Ramos (cell line): ENCODE data around the gene CNGA4.

Experiments used
- in situ Hi-C: fragments of 300-500 bp; cut with MboI; formaldehyde crosslinking; loops from one replicate; pipeline ENCODE4 v1.14.3; 2022; ENCODE audit warnings: low sequenced_read_pairs; ENCODE audit not compliant: unreplicated experiment

The CNGA4 gene

GRCh38 chr11:6223854-6224253 lies 15.0 kb upstream of the CNGA4 start:
- in situ Hi-C loops = no loop called here

DNA sequence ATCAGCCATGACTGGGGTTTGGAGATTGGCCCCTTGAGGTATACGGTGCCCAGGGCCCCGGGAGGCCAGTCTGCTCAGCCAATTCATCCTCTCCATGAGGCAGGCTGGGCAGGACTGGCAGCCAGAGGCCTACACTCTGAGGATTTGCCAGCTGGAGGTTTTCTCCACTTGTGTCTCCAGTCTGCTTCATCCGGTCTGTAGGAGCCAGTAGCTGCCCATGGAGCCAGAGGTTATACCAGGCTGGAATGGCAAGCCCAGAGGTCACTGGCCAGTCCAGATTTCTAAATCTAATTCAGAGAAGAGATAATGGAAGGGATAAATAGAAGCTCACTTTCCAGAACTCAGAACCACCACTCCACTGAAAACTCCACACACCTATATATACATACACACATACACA lies 14.5 kb upstream of the CNGA4 start:
- in situ Hi-C loops = no loop called here

GRCh38 chr11:6225024-6225423 lies 13.9 kb upstream of the CNGA4 start:
- in situ Hi-C loops = no loop called here

- in situ Hi-C loops = no loop called here
Measured at GRCh38 chr11:6225896-6226295, 13.0 kb upstream of the CNGA4 start.

DNA sequence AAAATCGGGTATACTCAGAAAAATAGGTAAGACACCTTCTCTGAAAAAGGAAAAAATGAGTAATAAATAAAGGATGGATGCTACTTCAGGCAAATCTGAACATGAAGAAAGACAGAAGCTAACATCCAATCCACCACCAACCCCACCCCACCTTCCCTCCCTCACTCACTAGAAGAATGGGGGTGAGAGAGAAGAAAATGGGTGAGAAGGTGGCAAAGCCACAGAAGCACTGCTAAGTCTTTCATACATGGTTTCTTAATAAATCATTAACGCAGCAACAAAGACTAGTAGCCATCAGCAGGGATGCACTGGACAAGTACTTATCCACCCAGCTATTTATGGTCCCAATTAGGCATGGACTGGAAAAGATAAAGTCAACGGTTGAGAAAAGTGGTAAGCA lies 10.4 kb upstream of the CNGA4 start:
- in situ Hi-C loops = no loop called here

GRCh38 chr11:6229911-6230310 lies 9.0 kb upstream of the CNGA4 start:
- in situ Hi-C loops = no loop called here

DNA sequence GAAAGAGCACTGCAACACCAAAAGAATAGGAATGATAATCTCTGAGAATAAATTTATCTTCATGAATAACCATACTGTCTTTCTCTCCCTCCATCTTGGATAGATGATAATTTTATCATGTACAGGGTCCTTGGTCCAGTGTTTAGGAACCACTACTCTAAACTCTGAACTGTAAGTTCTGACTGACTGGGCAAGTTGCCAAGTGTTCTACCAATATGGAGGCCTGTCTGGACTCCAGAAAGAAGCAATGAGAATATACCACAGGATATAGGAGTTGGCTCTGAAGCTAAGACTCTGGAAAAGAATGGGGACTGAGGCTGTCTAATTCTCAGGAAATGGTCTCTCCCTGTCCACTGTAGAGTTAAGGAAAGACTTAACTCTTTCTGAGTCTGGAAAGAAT lies 6.0 kb upstream of the CNGA4 start:
- in situ Hi-C loops = no loop called here

DNA sequence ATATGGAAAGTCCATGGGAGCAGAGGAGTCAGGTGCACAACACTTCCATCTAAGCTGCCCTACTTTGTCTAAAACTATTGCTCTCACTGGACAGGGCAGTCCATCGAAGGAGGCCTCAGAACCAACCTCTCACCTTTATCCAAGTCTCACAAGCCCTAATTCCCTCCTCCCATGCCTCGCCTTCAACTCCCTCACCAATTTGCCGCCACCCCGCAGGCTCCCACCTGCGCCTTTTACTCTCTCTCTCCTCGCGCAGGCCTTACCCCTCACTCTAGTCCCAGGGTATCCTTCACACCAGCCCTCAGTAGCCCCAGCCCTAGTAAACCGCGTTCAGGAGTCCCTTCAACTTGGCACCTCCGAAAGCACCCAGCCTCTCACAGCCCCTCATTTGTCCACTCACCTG lies 4.9 kb upstream of the CNGA4 start:
- in situ Hi-C loops = no loop called here

DNA sequence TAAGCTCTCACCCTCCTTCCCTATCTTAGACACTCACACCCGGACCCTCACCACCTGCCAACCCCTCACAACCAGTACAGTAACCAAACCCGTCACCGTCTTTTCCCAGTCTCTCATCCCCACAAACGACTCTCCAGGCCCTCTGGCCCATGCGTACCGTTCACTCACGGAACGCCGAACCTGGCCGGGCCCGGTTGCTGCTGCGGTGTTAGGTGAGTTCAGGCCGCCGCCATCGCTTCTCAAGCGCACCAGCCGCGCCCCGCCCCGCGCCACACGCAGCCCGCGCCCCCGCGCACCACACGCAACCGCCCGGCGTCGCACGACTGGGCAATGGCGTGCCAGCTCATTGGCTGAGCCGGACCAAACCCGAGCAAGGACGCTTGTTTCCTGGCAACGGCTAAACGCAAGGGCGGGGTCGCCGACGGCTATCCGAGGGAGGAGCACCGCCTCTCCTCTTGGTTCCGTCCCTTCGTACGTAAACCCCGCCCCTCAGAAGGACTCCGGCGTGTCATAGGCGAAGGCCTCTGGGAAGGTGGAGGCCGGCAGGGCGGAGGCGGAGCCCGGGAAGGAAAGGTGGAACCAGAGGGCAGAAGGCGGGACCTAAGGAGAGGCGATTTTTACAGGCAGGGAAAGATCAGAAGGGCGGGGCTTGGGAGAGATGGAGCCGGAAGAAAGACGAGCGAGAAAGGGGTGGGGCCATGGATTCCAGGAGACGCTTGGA lies 4.3 kb upstream of the CNGA4 start, which contains the start of gene FHIP1B:
Gene FHIP1B, minus strand, starts transcription at position 250 of the 721 bp plus-strand sequence. CDS start 10,120 bp downstream, outside the sequence.
- in situ Hi-C loops = no loop called here

- in situ Hi-C loops = no loop called here
Measured at GRCh38 chr11:6237266-6237665, 1.6 kb upstream of the CNGA4 start.

GRCh38 chr11:6237761-6238302 lies 1.1 kb upstream of the CNGA4 start:
- in situ Hi-C loops = no loop called here

DNA sequence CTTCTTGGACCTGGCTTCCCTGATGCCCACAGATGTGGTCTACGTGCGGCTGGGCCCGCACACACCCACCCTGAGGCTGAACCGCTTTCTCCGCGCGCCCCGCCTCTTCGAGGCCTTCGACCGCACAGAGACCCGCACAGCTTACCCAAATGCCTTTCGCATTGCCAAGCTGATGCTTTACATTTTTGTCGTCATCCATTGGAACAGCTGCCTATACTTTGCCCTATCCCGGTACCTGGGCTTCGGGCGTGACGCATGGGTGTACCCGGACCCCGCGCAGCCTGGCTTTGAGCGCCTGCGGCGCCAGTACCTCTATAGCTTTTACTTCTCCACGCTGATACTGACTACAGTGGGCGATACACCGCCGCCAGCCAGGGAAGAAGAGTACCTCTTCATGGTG lies 1.2 kb downstream of the CNGA4 start:
- in situ Hi-C loops = loop anchor here (10.0 kb wide), 1 partner anchor 115 kb away; no protein-coding TSS in a partner anchor

DNA sequence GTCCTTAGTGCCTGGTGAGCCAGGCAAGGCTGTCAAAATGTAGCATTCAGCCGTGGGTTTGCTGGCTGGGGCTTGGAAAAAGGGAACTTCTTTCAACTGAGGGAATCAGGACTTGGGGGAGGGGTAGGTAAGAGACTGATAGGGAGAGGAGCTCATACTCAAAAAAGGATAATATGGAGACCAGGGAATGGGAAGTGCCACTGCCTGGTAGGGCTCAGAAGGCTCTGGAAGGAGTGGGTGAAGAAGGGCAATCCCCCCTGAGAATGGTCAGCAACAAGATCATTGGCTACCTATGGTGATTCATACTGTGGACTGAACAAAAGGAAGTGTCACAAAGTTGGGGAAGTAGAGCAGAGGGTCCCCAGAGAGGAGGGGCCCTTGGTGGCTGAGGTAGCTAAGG lies 1.9 kb downstream of the CNGA4 start:
- in situ Hi-C loops = loop anchor here (10.0 kb wide), 1 partner anchor 114 kb away; no protein-coding TSS in a partner anchor

DNA sequence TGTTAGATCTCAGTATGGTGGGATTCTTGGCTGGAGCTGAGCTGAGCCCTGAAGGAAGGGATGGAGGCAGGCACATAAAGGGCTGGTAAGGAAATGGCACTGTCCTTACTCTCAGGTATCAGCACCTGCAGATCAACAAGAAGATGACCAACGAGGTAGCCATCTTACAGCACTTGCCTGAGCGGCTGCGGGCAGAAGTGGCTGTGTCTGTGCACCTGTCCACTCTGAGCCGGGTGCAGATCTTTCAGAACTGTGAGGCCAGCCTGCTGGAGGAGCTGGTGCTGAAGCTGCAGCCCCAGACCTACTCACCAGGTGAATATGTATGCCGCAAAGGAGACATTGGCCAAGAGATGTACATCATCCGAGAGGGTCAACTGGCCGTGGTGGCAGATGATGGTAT lies 2.4 kb downstream of the CNGA4 start:
- in situ Hi-C loops = loop anchor here (10.0 kb wide), 1 partner anchor 113 kb away; no protein-coding TSS in a partner anchor

- in situ Hi-C loops = loop anchor here (10.0 kb wide), 1 partner anchor 109 kb away; no protein-coding TSS in a partner anchor
Measured at GRCh38 chr11:6245536-6245935, 6.6 kb downstream of the CNGA4 start.

DNA sequence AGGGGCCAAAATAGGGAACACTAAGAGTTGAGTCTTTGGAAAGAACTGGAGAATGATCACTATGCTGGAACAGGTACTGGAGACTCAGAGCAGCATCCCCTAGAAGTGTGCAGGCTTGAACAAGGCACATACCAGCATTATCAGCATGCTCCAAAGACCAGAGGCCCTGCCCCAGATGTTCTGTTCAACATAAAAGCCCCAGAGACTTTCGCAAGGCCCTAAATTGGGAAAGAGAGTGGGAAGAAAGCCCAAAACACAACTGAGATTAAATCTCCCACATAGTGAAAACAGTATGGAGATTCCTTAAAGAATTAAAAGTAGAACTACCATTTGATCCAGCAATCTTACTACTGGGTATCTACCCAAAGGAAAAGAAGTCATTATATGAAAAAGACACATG lies 9.4 kb downstream of the CNGA4 start:
- in situ Hi-C loops = loop anchor here (10.0 kb wide), 1 partner anchor 107 kb away; no protein-coding TSS in a partner anchor

GRCh38 chr11:6248897-6249296 lies 10.0 kb downstream of the CNGA4 start:
- in situ Hi-C loops = loop anchor here (10.0 kb wide), 1 partner anchor 106 kb away; no protein-coding TSS in a partner anchor

DNA sequence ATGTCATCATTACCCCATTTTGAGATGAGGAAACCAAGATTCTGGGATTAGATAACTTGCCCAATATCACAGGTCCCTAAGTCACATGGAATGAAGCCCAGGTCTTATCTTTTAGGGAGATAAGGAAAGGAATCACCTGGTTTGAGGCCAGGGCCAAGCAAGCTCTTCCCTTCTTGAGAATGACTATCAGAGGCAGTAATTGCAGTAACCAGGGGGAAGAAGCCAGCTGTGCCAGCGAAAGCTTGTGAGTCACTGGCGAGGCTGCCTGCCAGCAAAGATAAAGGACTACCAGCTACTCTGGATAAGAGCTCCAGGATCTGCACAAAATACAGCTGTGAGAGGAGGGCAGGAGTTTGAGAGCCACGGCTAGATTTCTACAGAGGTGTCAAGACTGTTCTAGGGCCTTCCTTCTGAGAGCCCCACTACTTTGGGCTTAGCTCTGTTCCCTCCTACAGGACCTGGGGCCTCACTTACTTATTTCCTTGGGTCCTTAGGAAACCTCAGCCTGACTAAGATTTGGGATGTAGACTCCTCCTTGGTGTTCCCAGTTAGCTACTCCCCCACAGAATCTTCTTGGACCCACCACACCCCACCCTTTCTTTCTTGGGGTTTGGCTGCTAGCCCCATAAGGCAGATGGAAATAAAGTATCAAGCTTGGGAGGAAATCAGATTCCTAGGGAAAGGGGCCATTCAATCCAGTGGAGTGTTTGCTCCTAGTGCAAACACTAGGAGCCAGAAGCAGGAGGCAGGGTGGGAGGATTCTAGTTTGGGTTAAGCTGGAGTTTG lies 11.1 kb downstream of the CNGA4 start:
- in situ Hi-C loops = loop anchor here (10.0 kb wide), 1 partner anchor 105 kb away; no protein-coding TSS in a partner anchor

- in situ Hi-C loops = no loop called here
Measured at GRCh38 chr11:6251120-6251733, 12.3 kb downstream of the CNGA4 start.

- in situ Hi-C loops = no loop called here
Measured at GRCh38 chr11:6251990-6252473, 13.1 kb downstream of the CNGA4 start.
